ENCODE data around the gene BAZ1A.

DNA sequence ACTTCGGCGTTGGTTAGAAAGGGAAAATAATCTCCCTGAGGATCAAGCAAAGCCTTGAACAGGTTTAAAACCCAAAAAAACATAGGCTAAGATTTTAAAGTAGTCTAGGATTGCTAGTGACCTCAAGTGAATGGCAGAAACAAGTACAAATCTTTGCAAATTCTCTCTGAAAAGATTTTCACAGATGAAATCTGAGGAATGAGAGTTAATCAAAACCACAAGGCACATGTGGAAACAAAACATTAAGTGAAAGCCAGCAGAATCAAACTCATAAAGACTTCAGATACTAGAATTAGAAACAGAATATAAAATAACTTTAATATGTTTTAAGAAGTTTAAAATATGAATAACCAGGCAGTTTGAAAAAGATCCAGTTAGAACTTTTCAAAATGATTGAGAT, 108.6 kb downstream of the BAZ1A start:
- TF ChIP-seq TAF1 (IDR thresholded peaks at IDR 0.05; ENCODE audit: borderline replicate concordance, low read depth, low read length) (no peak), POLR2AphosphoS5 (IDR thresholded peaks at IDR 0.05; ENCODE audit: low read depth, low read length) (no peak), POLR2A (IDR thresholded peaks at IDR 0.05; ENCODE audit: low read depth, low read length) (no peak)

Data from GM12892 (cell line).